Neural progenitor cell (in vitro differentiated cells): ENCODE data around the gene CDC42EP1. TPM values are rescaled to one million over a fixed set of nuclear protein-coding genes. Genes with fewer than 3 reads are reported as not detected.

ENCODE experiments used
- DNase-seq: peaks from one replicate; pipeline ENCODE4 v3.0.0-alpha.2; 2016; ENCODE audit warnings: low spot score
- H2AFZ ChIP-seq: fragments of 200-600 bp; sonication (generic); replicated peaks from 2 replicates; pipeline ENCODE4 v1.6.1; 2016; ENCODE audit warnings: antibody characterized with exemption
- H3F3A ChIP-seq: fragments of 200-600 bp; sonication (generic); 2 replicates; pipeline ENCODE4 v1.6.1; 2016; ENCODE audit warnings: antibody characterized with exemption, low read depth
- H3K27ac ChIP-seq: fragments of 200-600 bp; sonication (generic); 2 replicates; pipeline ENCODE4 v1.5.1; 2016; ENCODE audit warnings: mild to moderate bottlenecking
- H3K27me3 ChIP-seq: fragments of 200-600 bp; sonication (generic); 2 replicates; pipeline ENCODE4 v1.6.1; 2016; ENCODE audit warnings: mild to moderate bottlenecking, moderate library complexity
- H3K36me3 ChIP-seq: fragments of 200-600 bp; sonication (generic); 2 replicates; pipeline ENCODE4 v1.5.1; 2016
- H3K4me1 ChIP-seq: fragments of 200-600 bp; sonication (generic); 2 replicates; pipeline ENCODE4 v1.6.1; 2016; ENCODE audit warnings: mixed run types
- H3K4me2 ChIP-seq: fragments of 200-600 bp; sonication (generic); 2 replicates; pipeline ENCODE4 v1.6.1; 2016
- H3K4me3 ChIP-seq: fragments of 200-600 bp; sonication (generic); 2 replicates; pipeline ENCODE4 v1.5.1; 2016
- H3K79me2 ChIP-seq: fragments of 200-600 bp; sonication (generic); 2 replicates; pipeline ENCODE4 v1.6.1; 2016; ENCODE audit warnings: low read depth
- H3K9ac ChIP-seq: fragments of 200-600 bp; sonication (generic); 2 replicates; pipeline ENCODE4 v1.6.1; 2016
- H3K9me3 ChIP-seq: fragments of 200-600 bp; sonication (generic); 2 replicates; pipeline ENCODE4 v1.5.1; 2016; ENCODE audit warnings: low read depth
- H4K20me1 ChIP-seq: fragments of 200-600 bp; sonication (generic); 2 replicates; pipeline ENCODE4 v1.6.1; 2016; ENCODE audit warnings: low read depth
- H3K27ac Mint-ChIP-seq: 3 replicates; pipeline ENCODE4 v1.8.0; 2021; ENCODE audit warnings: mixed read lengths
- H3K27me3 Mint-ChIP-seq: 2 replicates; pipeline ENCODE4 v1.8.0; 2022; ENCODE audit warnings: low read depth, mild to moderate bottlenecking, inconsistent platforms, moderate library complexity, mixed read lengths; ENCODE audit not compliant: insufficient read depth
- H3K36me3 Mint-ChIP-seq: 3 replicates; pipeline ENCODE4 v1.8.0; 2021; ENCODE audit warnings: mixed read lengths
- H3K4me1 Mint-ChIP-seq: 3 replicates; pipeline ENCODE4 v1.8.0; 2021; ENCODE audit warnings: mixed read lengths
- H3K4me3 Mint-ChIP-seq: 3 replicates; pipeline ENCODE4 v1.8.0; 2021; ENCODE audit warnings: mild to moderate bottlenecking, moderate library complexity, mixed read lengths
- H3K9me3 Mint-ChIP-seq: 3 replicates; pipeline ENCODE4 v1.8.0; 2020; ENCODE audit warnings: mixed read lengths
- EZH2 ChIP-seq: fragments of 200-600 bp; sonication (generic); IDR thresholded peaks from 2 replicates; pipeline ENCODE4 v1.6.1; 2017; ENCODE audit warnings: antibody characterized with exemption, mild to moderate bottlenecking, moderate library complexity
- EZH2phosphoT487 ChIP-seq: fragments of 200-600 bp; sonication (generic); IDR thresholded peaks from 2 replicates; pipeline ENCODE4 v1.6.1; 2017; ENCODE audit warnings: antibody characterized with exemption
- total RNA-seq: library from RNA; depleted of rRNA; stranded (reverse); fragments of >200 nt; gene quantifications from 2 replicates; pipeline ENCODE4 v1.2.3, GENCODE V29; 2015; ENCODE audit warnings: low replicate concordance
- TF ChIP-seq, protein P1 (sequence below): fragments of 200-600 bp; sonication (generic); IDR thresholded peaks from 2 replicates; pipeline ENCODE4 v1.5.1; 2017; ENCODE audit warnings: antibody characterized with exemption, mild to moderate bottlenecking

The CDC42EP1 gene
- total RNA-seq, 1 donor from 2014 or later: 0.84 TPM

DNA sequence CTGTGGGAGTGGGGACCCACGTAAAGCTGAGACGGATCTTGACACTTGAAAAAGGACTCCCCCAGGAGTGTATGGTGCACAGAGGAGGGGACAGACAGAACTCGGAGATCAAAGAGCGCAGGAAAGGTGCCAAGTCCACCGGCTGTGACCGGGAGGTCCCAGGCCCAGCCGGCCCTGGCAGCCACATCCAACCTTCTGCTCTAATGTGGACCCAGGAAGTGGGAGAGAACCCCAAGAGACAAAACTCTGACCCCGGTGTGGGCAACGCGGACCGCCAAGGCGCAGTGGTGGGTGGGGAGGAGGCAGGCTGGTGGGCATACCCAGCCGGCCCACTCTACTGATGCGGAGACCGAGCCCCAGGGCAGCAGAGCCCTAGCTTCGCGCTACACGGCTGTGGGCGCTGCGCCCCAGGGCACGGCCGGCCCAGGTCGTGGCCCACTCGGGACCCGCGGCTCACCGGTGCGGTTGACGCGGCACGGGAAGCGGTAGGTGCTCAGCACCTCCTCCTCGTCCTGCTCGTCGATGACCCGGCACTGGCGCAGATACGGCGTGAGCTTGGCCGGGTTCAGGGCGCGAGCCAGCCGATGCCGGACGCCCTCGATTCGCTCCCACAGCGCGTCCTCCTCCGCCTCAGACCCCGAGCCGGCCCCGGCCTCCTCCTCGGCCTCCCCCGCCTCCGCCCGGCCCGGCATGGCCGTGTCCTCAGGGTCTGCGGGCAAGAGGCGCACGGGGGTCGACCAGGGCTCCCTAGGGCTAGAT, 41.6 kb upstream of the CDC42EP1 start:
- H3K27me3 ChIP-seq: peaks cover 69% of the 10 kb centered on the region
- peaks cover 4% of the 10 kb centered on the region for H3K9me3 Mint-ChIP-seq
- peak overlapping the region; percentile 51 for H3K27ac Mint-ChIP-seq

DNA sequence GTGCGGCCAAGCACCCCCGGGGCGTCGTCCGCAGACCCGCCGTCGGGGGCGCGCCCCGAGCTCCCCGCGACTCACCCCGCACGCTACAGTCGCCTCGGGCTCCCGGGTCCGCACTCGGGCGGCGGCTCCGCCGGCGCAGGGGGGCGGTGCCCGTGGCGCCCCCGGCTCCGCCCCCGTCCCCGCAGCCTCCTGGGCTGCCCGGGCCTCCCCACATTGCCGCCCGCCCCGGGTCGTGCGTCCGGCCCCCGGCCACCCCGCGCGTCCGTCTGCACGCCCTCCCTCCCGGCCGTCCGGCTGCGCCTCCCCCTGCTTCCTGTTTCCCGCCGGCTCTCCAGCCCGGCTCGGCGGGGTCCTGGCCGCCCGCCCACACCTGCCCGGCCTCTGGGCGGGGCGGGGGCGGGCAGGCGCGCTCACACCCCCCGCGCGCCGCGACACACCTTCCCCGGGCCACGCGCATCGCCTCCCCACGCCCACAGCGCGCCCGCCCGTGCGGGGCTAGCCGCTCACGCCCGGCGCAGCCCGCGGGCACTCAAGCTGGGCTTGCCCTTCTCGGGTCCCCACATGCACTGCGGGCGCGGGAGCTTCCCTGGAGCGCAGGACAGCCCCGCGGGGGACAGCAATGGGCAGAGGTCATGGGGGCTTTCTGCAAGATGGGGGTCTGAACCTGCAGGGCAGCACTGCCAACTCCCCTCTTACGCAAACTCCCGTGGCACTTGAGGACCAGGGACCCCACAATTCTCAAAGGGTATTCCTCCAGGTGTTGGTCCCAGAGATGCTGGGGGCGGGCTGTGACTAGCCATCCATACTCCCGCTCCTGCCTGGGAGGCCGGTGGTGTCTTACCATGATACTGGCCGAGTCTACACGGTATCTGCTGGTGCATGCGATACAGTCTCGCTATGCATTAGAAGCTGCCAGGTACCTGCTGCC, 40.7 kb upstream of the CDC42EP1 start, which contains the start of gene CARD10:
Gene CARD10 (minus strand): TSS at position 148 of the 928 bp plus-strand sequence. CDS start 215 bp downstream, outside the sequence.
- Histone ChIP-seq H3K36me3 (no peaks in the 10 kb centered on the region), H2AFZ (peak within 1 kb of the TSS; percentile 96), H3K79me2 (no peaks in the 10 kb centered on the region), H3K9ac (no peak within 1 kb of the TSS), H3K4me3 (peak within 1 kb of the TSS; percentile 64), H3K27ac (no peak within 1 kb of the TSS), H3K9me3 (no peaks in the 10 kb centered on the region), H4K20me1 (no peaks in the 10 kb centered on the region), H3K4me2 (peak within 1 kb of the TSS; percentile 93), H3K27me3 (peaks cover 69% of the 10 kb centered on the region), H3F3A (peaks cover 7% of the 10 kb centered on the region), H3K4me1 (no peaks in the 10 kb centered on the region)
- Mint-ChIP-seq H3K4me3 (peak within 1 kb of the TSS; percentile 86), H3K27me3 (peaks cover 25% of the 10 kb centered on the region), H3K4me1 (peaks cover 25% of the 10 kb centered on the region), H3K36me3 (peaks cover 4% of the 10 kb centered on the region), H3K9me3 (peaks cover 4% of the 10 kb centered on the region), H3K27ac (peak within 1 kb of the TSS; percentile 51)
- TF ChIP-seq EZH2: peak; percentile 25
- TF ChIP-seq, protein P1, sequence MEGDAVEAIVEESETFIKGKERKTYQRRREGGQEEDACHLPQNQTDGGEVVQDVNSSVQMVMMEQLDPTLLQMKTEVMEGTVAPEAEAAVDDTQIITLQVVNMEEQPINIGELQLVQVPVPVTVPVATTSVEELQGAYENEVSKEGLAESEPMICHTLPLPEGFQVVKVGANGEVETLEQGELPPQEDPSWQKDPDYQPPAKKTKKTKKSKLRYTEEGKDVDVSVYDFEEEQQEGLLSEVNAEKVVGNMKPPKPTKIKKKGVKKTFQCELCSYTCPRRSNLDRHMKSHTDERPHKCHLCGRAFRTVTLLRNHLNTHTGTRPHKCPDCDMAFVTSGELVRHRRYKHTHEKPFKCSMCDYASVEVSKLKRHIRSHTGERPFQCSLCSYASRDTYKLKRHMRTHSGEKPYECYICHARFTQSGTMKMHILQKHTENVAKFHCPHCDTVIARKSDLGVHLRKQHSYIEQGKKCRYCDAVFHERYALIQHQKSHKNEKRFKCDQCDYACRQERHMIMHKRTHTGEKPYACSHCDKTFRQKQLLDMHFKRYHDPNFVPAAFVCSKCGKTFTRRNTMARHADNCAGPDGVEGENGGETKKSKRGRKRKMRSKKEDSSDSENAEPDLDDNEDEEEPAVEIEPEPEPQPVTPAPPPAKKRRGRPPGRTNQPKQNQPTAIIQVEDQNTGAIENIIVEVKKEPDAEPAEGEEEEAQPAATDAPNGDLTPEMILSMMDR: no peak
- TF ChIP-seq EZH2phosphoT487: peak; percentile 19
- peak; percentile 67 for DNase-seq

More for the DNA sequence above, 41.6 kb upstream of the CDC42EP1 start:
- TF ChIP-seq EZH2phosphoT487: peak; percentile 70
- peak; percentile 69 for TF ChIP-seq EZH2
- TF ChIP-seq, protein P1: no peak
- H3K79me2 ChIP-seq: no peaks in the 10 kb centered on the region
- no peak overlapping the region for H3K9ac ChIP-seq
- H3K4me2 ChIP-seq: peak overlapping the region; percentile 93
- H3K4me3 ChIP-seq: peak overlapping the region; percentile 64
- H4K20me1 ChIP-seq: no peaks in the 10 kb centered on the region
- peak overlapping the region; percentile 96 for H2AFZ ChIP-seq
- peaks cover 25% of the 10 kb centered on the region for H3K27me3 Mint-ChIP-seq
- H3K27ac ChIP-seq: no peak overlapping the region
- H3F3A ChIP-seq: peaks cover 7% of the 10 kb centered on the region
- peaks cover 4% of the 10 kb centered on the region for H3K36me3 Mint-ChIP-seq
- H3K4me1 ChIP-seq: no peaks in the 10 kb centered on the region
- no peaks in the 10 kb centered on the region for H3K36me3 ChIP-seq
- peak overlapping the region; percentile 86 for H3K4me3 Mint-ChIP-seq
- peaks cover 31% of the 10 kb centered on the region for H3K4me1 Mint-ChIP-seq
- H3K9me3 ChIP-seq: no peaks in the 10 kb centered on the region
- peak; percentile 49 for DNase-seq

DNA sequence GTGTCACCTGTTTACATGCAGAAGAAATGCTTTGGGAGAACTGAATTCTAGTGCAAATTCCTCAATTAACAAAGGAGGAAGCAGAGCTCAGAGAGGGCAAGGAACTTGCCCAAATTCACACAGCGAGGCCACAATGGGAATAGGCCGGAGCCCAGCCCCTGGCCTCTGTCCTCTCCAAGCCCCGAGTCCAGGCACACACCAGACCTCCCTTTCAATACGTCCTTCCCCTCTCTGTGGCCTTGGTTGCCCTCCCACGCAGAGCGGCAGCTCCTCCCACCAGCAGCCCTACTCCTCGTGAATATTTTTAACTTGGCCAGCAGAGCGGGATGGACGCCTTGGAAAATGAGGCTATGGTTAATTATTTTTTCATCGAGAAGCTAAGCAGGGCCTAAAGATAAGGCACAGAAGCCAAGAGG, 39.5 kb upstream of the CDC42EP1 start:
- H3K27me3 ChIP-seq: peaks cover 69% of the 10 kb centered on the region
- no peaks in the 10 kb centered on the region for H4K20me1 ChIP-seq
- no peak overlapping the region for H3K9ac ChIP-seq
- no peak overlapping the region for H3K4me2 ChIP-seq
- no peak overlapping the region for H3K27ac ChIP-seq
- Mint-ChIP-seq H3K4me1 (peaks cover 21% of the 10 kb centered on the region), H3K4me3 (peak overlapping the region; percentile 76), H3K9me3 (peaks cover 4% of the 10 kb centered on the region), H3K27me3 (peaks cover 25% of the 10 kb centered on the region), H3K27ac (no peak overlapping the region), H3K36me3 (peaks cover 4% of the 10 kb centered on the region)
- H3F3A ChIP-seq: peaks cover 7% of the 10 kb centered on the region
- TF ChIP-seq, protein P1: no peak
- TF ChIP-seq EZH2phosphoT487 (no peak), EZH2 (no peak)
- no peaks in the 10 kb centered on the region for H3K36me3 ChIP-seq
- H3K4me3 ChIP-seq: no peak overlapping the region
- no peaks in the 10 kb centered on the region for H3K79me2 ChIP-seq
- H3K4me1 ChIP-seq: no peaks in the 10 kb centered on the region
- no peak for DNase-seq
- H2AFZ ChIP-seq: no peak overlapping the region
- no peaks in the 10 kb centered on the region for H3K9me3 ChIP-seq
